ENCODE measurements around the gene WDR12. TPM values are rescaled to one million over a fixed set of nuclear protein-coding genes. Genes with fewer than 3 reads are reported as not detected.

WDR12 gene
- total and polyA plus RNA-seq, 9 donors = 7.7 to 45.2 (median 29.2) TPM

DNA sequence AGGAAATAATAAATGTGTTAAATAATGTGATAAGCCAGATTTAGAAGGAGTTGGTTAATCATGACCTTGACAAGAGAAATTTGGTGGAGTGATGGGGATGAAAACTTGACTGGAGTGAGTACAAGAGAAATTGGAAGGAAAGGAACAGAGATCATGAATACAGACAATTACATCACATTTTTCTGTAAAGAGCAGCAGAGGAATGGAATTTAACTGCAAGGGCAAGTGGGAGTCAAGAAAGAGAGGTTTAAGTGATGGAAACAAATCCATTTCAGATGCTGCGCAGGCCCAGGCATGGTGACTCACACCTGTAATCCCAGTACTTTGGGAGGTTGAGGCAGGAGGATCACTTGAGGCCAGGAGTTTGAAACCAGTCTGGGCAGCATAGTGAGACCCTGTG, 86.6 kb downstream of the WDR12 start:
- no peaks in the 10 kb centered on the region for H3K4me1 ChIP-seq (ENCODE audit: insufficient read depth)
- no peaks in the 10 kb centered on the region for H3K27me3 ChIP-seq
- TF ChIP-seq POLR2A (IDR thresholded peaks at IDR 0.05) (no peak), EP300 (IDR thresholded peaks at IDR 0.05) (no peak)
- TF ChIP-seq, protein P1, sequence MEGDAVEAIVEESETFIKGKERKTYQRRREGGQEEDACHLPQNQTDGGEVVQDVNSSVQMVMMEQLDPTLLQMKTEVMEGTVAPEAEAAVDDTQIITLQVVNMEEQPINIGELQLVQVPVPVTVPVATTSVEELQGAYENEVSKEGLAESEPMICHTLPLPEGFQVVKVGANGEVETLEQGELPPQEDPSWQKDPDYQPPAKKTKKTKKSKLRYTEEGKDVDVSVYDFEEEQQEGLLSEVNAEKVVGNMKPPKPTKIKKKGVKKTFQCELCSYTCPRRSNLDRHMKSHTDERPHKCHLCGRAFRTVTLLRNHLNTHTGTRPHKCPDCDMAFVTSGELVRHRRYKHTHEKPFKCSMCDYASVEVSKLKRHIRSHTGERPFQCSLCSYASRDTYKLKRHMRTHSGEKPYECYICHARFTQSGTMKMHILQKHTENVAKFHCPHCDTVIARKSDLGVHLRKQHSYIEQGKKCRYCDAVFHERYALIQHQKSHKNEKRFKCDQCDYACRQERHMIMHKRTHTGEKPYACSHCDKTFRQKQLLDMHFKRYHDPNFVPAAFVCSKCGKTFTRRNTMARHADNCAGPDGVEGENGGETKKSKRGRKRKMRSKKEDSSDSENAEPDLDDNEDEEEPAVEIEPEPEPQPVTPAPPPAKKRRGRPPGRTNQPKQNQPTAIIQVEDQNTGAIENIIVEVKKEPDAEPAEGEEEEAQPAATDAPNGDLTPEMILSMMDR (IDR thresholded peaks at IDR 0.05) = no peak
- no peaks in the 10 kb centered on the region for H3K9me3 ChIP-seq
- 94 to 97% (median 95%) methylated on average over 1 of the region's 1 CpG for WGBS, 3 donors
- H3K36me3 ChIP-seq = no peaks in the 10 kb centered on the region
- no peak overlapping the region for H3K27ac ChIP-seq
- DNase-seq = no peak
- H3K4me3 ChIP-seq = no peak overlapping the region
- intact Hi-C loops (cut with DNase I) = no loop called here

Other genes starting within 250 kb of the WDR12 start
- 10 to 100 TPM; 13.2 to 24.6 (median 20.8) TPM for gene ICA1L, start 39.9 kb downstream of the WDR12 start, total RNA-seq
- gene ICA1L, start 39.9 kb downstream of the WDR12 start, polyA plus RNA-seq = 1 to 10 TPM; 6.3 to 9.9 TPM
- gene CARF, start 602 bp upstream of the WDR12 start, total RNA-seq = 10 to 100 TPM; 11.1 to 15.5 (median 13.5) TPM
- 1 to 10 TPM; 4.4 to 9.8 TPM for gene CARF, start 602 bp upstream of the WDR12 start, polyA plus RNA-seq
- gene NBEAL1, start 103.2 kb upstream of the WDR12 start, total RNA-seq = 10 to 100 TPM; 21.3 to 36.2 (median 29.3) TPM
- 10 to 100 TPM in 1 of 2 donors, 1 to 10 TPM in 1; 4.6 to 10.5 TPM for gene NBEAL1, start 103.2 kb upstream of the WDR12 start, polyA plus RNA-seq

Measured in ovary (tissue), 9 donors.